PC-9 (cell line): ENCODE measurements around the gene TNFSF12. TPM values are rescaled to one million over a fixed set of nuclear protein-coding genes. Genes with fewer than 3 reads are reported as not detected.
A peak's percentile ranks its signal among the peaks of the same experiment; 100 is the strongest.

Experiments used
- BruUV-seq: library from RNA; stranded (reverse); fragments of 400-500 nt; replicated peaks from 2 replicates; lab custom pipeline; 2021; lab: Mats Ljungman, UMichigan
- CTCF ChIA-PET: fragments of 300-600 bp; sonication (Branson Sonifier 250); formaldehyde crosslinking; loops from one replicate; lab custom pipeline; 2022; ENCODE audit warnings: antibody characterized with exemption; lab: Charles Lee
- POLR2A ChIA-PET: fragments of 300-600 bp; sonication (Branson Sonifier 250); formaldehyde crosslinking; loops from one replicate; lab custom pipeline; 2022; ENCODE audit warnings: antibody characterized with exemption; ENCODE audit not compliant: unreplicated experiment; lab: Charles Lee
- DNase-seq, 2 experiments: peaks; one replicate each; pipeline versions ENCODE4 v3.0.0 to v3.0.0-alpha.2; 2015 to 2022; ENCODE audit warnings: mixed read lengths in 1 of 2
- H2AFZ ChIP-seq: fragments of 200-600 bp; sonication (generic); 2 replicates; pipeline ENCODE4 v1.8.1; 2017; ENCODE audit warnings: antibody characterized with exemption
- H3F3A ChIP-seq: fragments of 200-600 bp; sonication (generic); 2 replicates; pipeline ENCODE4 v1.8.1; 2017; ENCODE audit warnings: antibody characterized with exemption, mild to moderate bottlenecking, low read depth; ENCODE audit not compliant: insufficient read depth
- H3K27ac ChIP-seq: fragments of 200-600 bp; sonication (generic); 2 replicates; pipeline ENCODE4 v1.6.1; 2016; ENCODE audit warnings: mixed run types
- H3K27me3 ChIP-seq: fragments of 200-600 bp; sonication (generic); 2 replicates; pipeline ENCODE4 v1.6.1; 2016; ENCODE audit warnings: low read depth, mixed run types; ENCODE audit not compliant: insufficient read depth
- H3K36me3 ChIP-seq: fragments of 200-600 bp; sonication (generic); 2 replicates; pipeline ENCODE4 v1.6.1; 2016; ENCODE audit warnings: low read depth, mixed run types
- H3K4me1 ChIP-seq: fragments of 200-600 bp; sonication (generic); replicated peaks from 2 replicates; pipeline ENCODE4 v1.6.1; 2016; ENCODE audit warnings: mixed run types; ENCODE audit not compliant: insufficient read depth
- H3K4me2 ChIP-seq: fragments of 200-600 bp; sonication (generic); 2 replicates; pipeline ENCODE4 v1.6.1; 2017; ENCODE audit warnings: mixed run types
- H3K4me3 ChIP-seq: fragments of 200-600 bp; sonication (generic); 2 replicates; pipeline ENCODE4 v1.6.1; 2016; ENCODE audit warnings: mixed run types
- H3K79me2 ChIP-seq: fragments of 200-600 bp; sonication (generic); 2 replicates; pipeline ENCODE4 v1.6.1; 2017; ENCODE audit warnings: low read depth, mixed run types
- H3K9me2 ChIP-seq: fragments of 200-600 bp; sonication (generic); 2 replicates; pipeline ENCODE4 v1.8.1; 2017; ENCODE audit warnings: mild to moderate bottlenecking; ENCODE audit not compliant: insufficient read depth
- H3K9me3 ChIP-seq: fragments of 200-600 bp; sonication (generic); 2 replicates; pipeline ENCODE4 v1.8.1; 2016; ENCODE audit warnings: low read depth; ENCODE audit not compliant: insufficient read depth
- H4K20me1 ChIP-seq: fragments of 200-600 bp; sonication (generic); 2 replicates; pipeline ENCODE4 v1.8.1; 2017; ENCODE audit not compliant: insufficient read depth
- EZH2 ChIP-seq: fragments of 200-600 bp; sonication (generic); IDR thresholded peaks from 2 replicates; pipeline ENCODE4 v1.8.0; 2017; ENCODE audit warnings: antibody characterized with exemption, low read depth
- intact Hi-C: fragments of 100-400 bp; cut with micrococcal nuclease; formaldehyde crosslinking; loops from one replicate; pipeline ENCODE4 v1.10.0; 2022; ENCODE audit not compliant: unreplicated experiment
- total RNA-seq: library from RNA; stranded (reverse); gene quantifications from 2 replicates; pipeline ENCODE4 v1.2.3, GENCODE V29; 2021
- TF ChIP-seq, protein P1 (sequence below): fragments of 200-600 bp; sonication (generic); conservative IDR thresholded peaks from 2 replicates; pipeline ENCODE4 v1.6.1; 2017; ENCODE audit warnings: mixed run types, antibody characterized with exemption, mild to moderate bottlenecking, moderate library complexity

TNFSF12 gene
- total RNA-seq, 1 experiment from 2014 or later: 14.3 TPM

DNA sequence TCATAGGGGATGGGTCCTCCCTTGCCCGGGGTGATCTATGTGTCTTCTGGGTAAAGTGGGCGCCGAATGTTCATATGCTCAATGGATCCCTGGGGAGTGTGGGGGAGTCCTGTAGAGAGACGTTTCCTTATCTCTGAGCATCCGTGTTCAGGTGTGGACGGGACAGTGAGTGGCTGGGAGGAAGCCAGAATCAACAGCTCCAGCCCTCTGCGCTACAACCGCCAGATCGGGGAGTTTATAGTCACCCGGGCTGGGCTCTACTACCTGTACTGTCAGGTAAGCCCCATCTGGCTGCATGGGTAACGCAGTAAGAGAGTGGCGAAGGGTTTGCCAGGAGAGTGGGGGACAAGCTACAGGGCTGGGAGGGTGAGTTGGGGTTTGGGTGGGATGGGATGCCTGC is 7.8 kb downstream of the TNFSF12 start:
- H3K27ac ChIP-seq: no peak overlapping the region
- TF ChIP-seq EZH2: no peak
- TF ChIP-seq, protein P1, sequence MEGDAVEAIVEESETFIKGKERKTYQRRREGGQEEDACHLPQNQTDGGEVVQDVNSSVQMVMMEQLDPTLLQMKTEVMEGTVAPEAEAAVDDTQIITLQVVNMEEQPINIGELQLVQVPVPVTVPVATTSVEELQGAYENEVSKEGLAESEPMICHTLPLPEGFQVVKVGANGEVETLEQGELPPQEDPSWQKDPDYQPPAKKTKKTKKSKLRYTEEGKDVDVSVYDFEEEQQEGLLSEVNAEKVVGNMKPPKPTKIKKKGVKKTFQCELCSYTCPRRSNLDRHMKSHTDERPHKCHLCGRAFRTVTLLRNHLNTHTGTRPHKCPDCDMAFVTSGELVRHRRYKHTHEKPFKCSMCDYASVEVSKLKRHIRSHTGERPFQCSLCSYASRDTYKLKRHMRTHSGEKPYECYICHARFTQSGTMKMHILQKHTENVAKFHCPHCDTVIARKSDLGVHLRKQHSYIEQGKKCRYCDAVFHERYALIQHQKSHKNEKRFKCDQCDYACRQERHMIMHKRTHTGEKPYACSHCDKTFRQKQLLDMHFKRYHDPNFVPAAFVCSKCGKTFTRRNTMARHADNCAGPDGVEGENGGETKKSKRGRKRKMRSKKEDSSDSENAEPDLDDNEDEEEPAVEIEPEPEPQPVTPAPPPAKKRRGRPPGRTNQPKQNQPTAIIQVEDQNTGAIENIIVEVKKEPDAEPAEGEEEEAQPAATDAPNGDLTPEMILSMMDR: no peak
- H4K20me1 ChIP-seq: no peaks in the 10 kb centered on the region
- no peaks in the 10 kb centered on the region for H3K27me3 ChIP-seq
- intact Hi-C loops: no loop called here
- ChIA-PET POLR2A (no interaction called here), CTCF (interaction anchor here (1.4 kb wide), 1 partner anchor 42 kb away, joined by 3 read pairs; no protein-coding TSS in a partner anchor)
- no peaks in the 10 kb centered on the region for H3K9me3 ChIP-seq
- H3K36me3 ChIP-seq: no peaks in the 10 kb centered on the region
- BruUV-seq: no TSS peak
- no peaks in the 10 kb centered on the region for H3K9me2 ChIP-seq
- no peak overlapping the region for H3K4me3 ChIP-seq
- no peak for DNase-seq
- H2AFZ ChIP-seq: no peak overlapping the region
- no peaks in the 10 kb centered on the region for H3K79me2 ChIP-seq
- H3F3A ChIP-seq: no peaks in the 10 kb centered on the region
- peaks cover 9% of the 10 kb centered on the region for H3K4me1 ChIP-seq
- no peak overlapping the region for H3K4me2 ChIP-seq

DNA sequence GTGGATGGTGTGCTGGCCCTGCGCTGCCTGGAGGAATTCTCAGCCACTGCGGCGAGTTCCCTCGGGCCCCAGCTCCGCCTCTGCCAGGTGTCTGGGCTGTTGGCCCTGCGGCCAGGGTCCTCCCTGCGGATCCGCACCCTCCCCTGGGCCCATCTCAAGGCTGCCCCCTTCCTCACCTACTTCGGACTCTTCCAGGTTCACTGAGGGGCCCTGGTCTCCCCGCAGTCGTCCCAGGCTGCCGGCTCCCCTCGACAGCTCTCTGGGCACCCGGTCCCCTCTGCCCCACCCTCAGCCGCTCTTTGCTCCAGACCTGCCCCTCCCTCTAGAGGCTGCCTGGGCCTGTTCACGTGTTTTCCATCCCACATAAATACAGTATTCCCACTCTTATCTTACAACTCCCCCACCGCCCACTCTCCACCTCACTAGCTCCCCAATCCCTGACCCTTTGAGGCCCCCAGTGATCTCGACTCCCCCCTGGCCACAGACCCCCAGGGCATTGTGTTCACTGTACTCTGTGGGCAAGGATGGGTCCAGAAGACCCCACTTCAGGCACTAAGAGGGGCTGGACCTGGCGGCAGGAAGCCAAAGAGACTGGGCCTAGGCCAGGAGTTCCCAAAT is 8.4 kb downstream of the TNFSF12 start:
- no peak overlapping the region for H3K27ac ChIP-seq
- ChIA-PET POLR2A (interaction anchor here (0.7 to 1.5 kb wide), 2 partner anchors 59 to 122 kb away, joined by 4 to 11 read pairs; no protein-coding TSS in a partner anchor), CTCF (interaction anchor here (1.4 kb wide), 1 partner anchor 43 kb away, joined by 3 read pairs; no protein-coding TSS in a partner anchor)

DNA sequence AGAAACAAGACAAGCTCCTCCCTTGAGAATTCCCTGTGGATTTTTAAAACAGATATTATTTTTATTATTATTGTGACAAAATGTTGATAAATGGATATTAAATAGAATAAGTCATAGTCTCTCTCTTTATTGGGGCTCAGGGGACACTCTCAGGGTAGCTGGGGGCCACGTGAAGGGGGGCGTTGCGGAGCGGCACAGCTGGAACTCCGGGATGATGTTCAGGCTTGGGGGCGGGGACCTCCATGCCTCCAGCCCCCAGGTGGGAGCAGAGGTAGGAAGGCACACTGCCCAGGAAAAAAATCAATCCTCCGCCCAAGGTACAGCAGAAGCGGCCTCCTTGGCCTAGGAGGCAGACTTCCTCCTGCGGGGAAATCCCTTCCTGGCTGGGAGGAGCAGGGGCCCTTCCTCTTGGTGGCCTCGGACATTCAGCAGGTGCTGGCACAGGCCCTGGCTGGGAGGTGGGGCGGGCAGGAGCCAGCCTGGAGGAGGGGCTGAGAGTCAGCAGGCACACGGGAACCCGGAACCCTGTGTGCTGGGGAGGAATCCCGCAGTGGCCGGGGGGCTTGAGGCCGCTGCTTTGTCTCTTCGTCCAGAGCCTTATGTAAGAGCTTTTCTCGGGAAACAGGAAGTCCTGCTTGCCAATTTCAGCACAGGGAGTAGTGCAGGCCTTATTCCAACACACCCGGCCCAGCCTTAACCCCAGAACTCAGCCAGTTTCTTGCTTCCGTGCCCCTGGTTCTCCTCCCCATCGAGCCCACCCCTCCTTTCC is 9.1 kb downstream of the TNFSF12 start:
- Histone ChIP-seq H4K20me1 (no peaks in the 10 kb centered on the region), H3K9me2 (no peaks in the 10 kb centered on the region), H3K4me2 (peak overlapping the region; percentile 87), H3K79me2 (peaks cover 9% of the 10 kb centered on the region), H3F3A (no peaks in the 10 kb centered on the region), H3K4me1 (peaks cover 9% of the 10 kb centered on the region), H2AFZ (peak overlapping the region; percentile 74; the same call in 1 of the 2 replicates), H3K27me3 (no peaks in the 10 kb centered on the region), H3K9me3 (no peaks in the 10 kb centered on the region), H3K27ac (peak overlapping the region; percentile 78), H3K4me3 (peak overlapping the region; percentile 50), H3K36me3 (no peaks in the 10 kb centered on the region)
- no TSS peak for BruUV-seq
- ChIA-PET POLR2A (interaction anchor here (0.7 to 1.5 kb wide), 2 partner anchors 58 to 123 kb away, joined by 4 to 11 read pairs; no protein-coding TSS in a partner anchor), CTCF (interaction anchor here (0.6 to 1.4 kb wide), 3 partner anchors 44 to 232 kb away, joined by 3 to 7 read pairs (median 3); no protein-coding TSS in a partner anchor)
- DNase-seq: peak; percentile 78 to 97
- intact Hi-C loops: loop anchor here (1.0 to 2.0 kb wide), 4 partner anchors 73 to 207 kb away; partner anchors contain the start of genes PLSCR3, POLR2A and TMEM256
- TF ChIP-seq EZH2: no peak
- TF ChIP-seq, protein P1: no peak

More for the DNA sequence above, 8.4 kb downstream of the TNFSF12 start:
- Histone ChIP-seq H3K4me1 (peaks cover 9% of the 10 kb centered on the region), H3F3A (no peaks in the 10 kb centered on the region), H3K9me3 (no peaks in the 10 kb centered on the region), H4K20me1 (no peaks in the 10 kb centered on the region), H3K79me2 (peaks cover 2% of the 10 kb centered on the region), H3K9me2 (no peaks in the 10 kb centered on the region), H3K36me3 (no peaks in the 10 kb centered on the region), H3K27me3 (no peaks in the 10 kb centered on the region), H3K4me2 (peak overlapping the region; percentile 87), H2AFZ (no peak overlapping the region), H3K4me3 (no peak overlapping the region)
- no TSS peak for BruUV-seq
- TF ChIP-seq, protein P1: no peak
- no peak for TF ChIP-seq EZH2
- DNase-seq: no peak
- intact Hi-C loops: no loop called here
